Skin epidermis (tissue), 12 donors: ENCODE measurements around the gene VWA5B2.

Experiments
- H3K27ac ChIP-seq, 21 experiments: fragments of 200-600 bp; sonication (generic) in 11 of 21; one replicate each; pipeline ENCODE4 v1.5.0; 2020; ENCODE audit warnings: mild to moderate bottlenecking in 3 of 21, inconsistent platforms in 2 of 21, moderate library complexity in 2 of 21
- H3K4me3 ChIP-seq, 7 experiments: fragments of 200-600 bp; sonication (generic) in 2 of 7; one replicate each; pipeline ENCODE4 v1.5.0; 2020; ENCODE audit warnings: inconsistent platforms in 2 of 7, mild to moderate bottlenecking in 2 of 7, moderate library complexity in 1 of 7

Gene VWA5B2

GRCh38 chr3:184218814-184219213, 10.6 kb upstream of the VWA5B2 start:
- H3K4me3 ChIP-seq: no peak overlapping the region
- H3K27ac ChIP-seq: no peak overlapping the region

- no peak overlapping the region for H3K27ac ChIP-seq
- no peak overlapping the region for H3K4me3 ChIP-seq
Measured at GRCh38 chr3:184222521-184222920, 6.9 kb upstream of the VWA5B2 start.

- H3K4me3 ChIP-seq: no peak overlapping the region
- H3K27ac ChIP-seq: no peak overlapping the region
Measured at GRCh38 chr3:184223946-184224345, 5.4 kb upstream of the VWA5B2 start.

- no peak overlapping the region for H3K4me3 ChIP-seq
- H3K27ac ChIP-seq: no peak overlapping the region
Measured at GRCh38 chr3:184227481-184227935, 1.9 kb upstream of the VWA5B2 start.

- H3K27ac ChIP-seq: no peak overlapping the region
- no peak overlapping the region for H3K4me3 ChIP-seq
Measured at GRCh38 chr3:184228376-184229137, 828 bp upstream of the VWA5B2 start.

- peak overlapping the region; percentile 19 to 44 (median 31) for H3K4me3 ChIP-seq
- no peak overlapping the region for H3K27ac ChIP-seq
Measured at GRCh38 chr3:184230081-184230602, 757 bp downstream of the VWA5B2 start.

GRCh38 chr3:184230603-184231528, 1.5 kb downstream of the VWA5B2 start:
- Histone ChIP-seq H3K27ac (no peak overlapping the region), H3K4me3 (peak overlapping the region in 5 of 7 experiments; percentile 28 to 44 (median 39))

- H3K4me3 ChIP-seq: no peak overlapping the region
- H3K27ac ChIP-seq: no peak overlapping the region
Measured at GRCh38 chr3:184231671-184232070, 2.3 kb downstream of the VWA5B2 start.

- no peak overlapping the region for H3K4me3 ChIP-seq
- H3K27ac ChIP-seq: no peak overlapping the region
Measured at GRCh38 chr3:184233127-184233843, 3.9 kb downstream of the VWA5B2 start.

GRCh38 chr3:184234224-184234623, 4.8 kb downstream of the VWA5B2 start:
- H3K4me3 ChIP-seq: no peak overlapping the region
- H3K27ac ChIP-seq: no peak overlapping the region

- no peak overlapping the region for H3K4me3 ChIP-seq
- H3K27ac ChIP-seq: no peak overlapping the region
Measured at GRCh38 chr3:184234671-184235380, 5.4 kb downstream of the VWA5B2 start.

GRCh38 chr3:184235381-184236032, 6.1 kb downstream of the VWA5B2 start:
- Histone ChIP-seq H3K4me3 (no peak overlapping the region), H3K27ac (no peak overlapping the region)

GRCh38 chr3:184236033-184236410, 6.6 kb downstream of the VWA5B2 start:
- Histone ChIP-seq H3K27ac (no peak overlapping the region), H3K4me3 (no peak overlapping the region)

GRCh38 chr3:184236636-184237035, 7.3 kb downstream of the VWA5B2 start:
- Histone ChIP-seq H3K27ac (no peak overlapping the region), H3K4me3 (no peak overlapping the region)

- Histone ChIP-seq H3K4me3 (no peak overlapping the region), H3K27ac (no peak overlapping the region)
Measured at GRCh38 chr3:184237211-184237610, 7.8 kb downstream of the VWA5B2 start.

GRCh38 chr3:184237807-184238206, 8.4 kb downstream of the VWA5B2 start:
- Histone ChIP-seq H3K27ac (no peak overlapping the region), H3K4me3 (no peak overlapping the region)

GRCh38 chr3:184238246-184238818, 8.9 kb downstream of the VWA5B2 start:
- Histone ChIP-seq H3K27ac (no peak overlapping the region), H3K4me3 (no peak overlapping the region)

GRCh38 chr3:184239221-184239620, 9.8 kb downstream of the VWA5B2 start:
- no peak overlapping the region for H3K4me3 ChIP-seq
- H3K27ac ChIP-seq: no peak overlapping the region

- Histone ChIP-seq H3K27ac (no peak overlapping the region), H3K4me3 (no peak overlapping the region)
Measured at GRCh38 chr3:184239708-184240107, 10.3 kb downstream of the VWA5B2 start.
